ENCODE measurements around the gene L3MBTL2. TPM values are rescaled to one million over a fixed set of nuclear protein-coding genes. Genes with fewer than 3 reads are reported as not detected.

Gene L3MBTL2
- total RNA-seq (2022; extraction: Qiagen RNA extraction; ENCODE audit: low read depth): 16.6 to 19.6 TPM (median 18.0 TPM) in 5 replicates

DNA sequence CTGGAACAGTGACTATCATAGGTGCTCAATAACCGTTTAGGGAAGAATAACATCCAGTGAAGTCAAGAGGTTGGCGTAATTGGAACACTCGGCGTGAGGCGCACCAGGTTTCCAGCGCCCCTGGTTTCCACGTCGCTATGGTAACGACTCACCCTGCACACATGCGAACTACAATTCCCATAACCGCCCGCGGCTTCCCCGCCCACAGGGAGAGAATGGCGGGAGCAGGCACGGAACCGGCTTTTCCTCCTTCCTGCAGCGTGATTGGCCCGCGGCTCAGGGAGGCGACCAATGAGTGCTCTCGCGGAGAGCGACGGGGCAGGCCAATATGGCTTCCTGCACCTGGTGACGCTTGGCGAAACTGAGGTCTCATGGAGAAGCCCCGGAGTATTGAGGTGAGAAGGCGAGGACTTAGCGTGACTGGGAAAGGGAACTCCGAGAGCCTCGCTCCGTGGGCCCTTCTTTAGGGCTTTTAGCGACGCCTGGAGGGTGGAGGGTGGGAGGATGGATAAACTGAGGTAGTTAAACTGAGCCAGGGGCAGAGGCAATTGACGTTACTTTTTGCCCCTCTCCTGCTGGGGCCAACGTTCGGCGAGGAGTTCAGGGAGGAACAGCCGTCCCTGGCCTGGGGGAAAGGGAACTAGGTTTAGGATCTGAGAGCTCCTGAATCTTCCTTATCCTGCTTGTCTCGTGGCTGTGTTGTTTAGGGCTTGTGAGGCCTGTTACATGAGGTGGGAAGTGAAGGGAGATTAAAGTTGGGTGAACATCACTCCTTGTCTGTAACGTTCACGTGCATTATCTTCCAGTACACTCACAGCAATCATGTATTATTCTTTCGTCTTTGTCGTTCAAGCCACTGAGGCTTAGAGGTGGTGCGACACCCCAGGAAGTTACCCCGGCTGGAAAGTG is at the start of gene L3MBTL2:
Gene L3MBTL2, plus strand, starts transcription at position 321 of the 909 bp plus-strand sequence. Its CDS starts 51 bp downstream, at position 372.

DNA sequence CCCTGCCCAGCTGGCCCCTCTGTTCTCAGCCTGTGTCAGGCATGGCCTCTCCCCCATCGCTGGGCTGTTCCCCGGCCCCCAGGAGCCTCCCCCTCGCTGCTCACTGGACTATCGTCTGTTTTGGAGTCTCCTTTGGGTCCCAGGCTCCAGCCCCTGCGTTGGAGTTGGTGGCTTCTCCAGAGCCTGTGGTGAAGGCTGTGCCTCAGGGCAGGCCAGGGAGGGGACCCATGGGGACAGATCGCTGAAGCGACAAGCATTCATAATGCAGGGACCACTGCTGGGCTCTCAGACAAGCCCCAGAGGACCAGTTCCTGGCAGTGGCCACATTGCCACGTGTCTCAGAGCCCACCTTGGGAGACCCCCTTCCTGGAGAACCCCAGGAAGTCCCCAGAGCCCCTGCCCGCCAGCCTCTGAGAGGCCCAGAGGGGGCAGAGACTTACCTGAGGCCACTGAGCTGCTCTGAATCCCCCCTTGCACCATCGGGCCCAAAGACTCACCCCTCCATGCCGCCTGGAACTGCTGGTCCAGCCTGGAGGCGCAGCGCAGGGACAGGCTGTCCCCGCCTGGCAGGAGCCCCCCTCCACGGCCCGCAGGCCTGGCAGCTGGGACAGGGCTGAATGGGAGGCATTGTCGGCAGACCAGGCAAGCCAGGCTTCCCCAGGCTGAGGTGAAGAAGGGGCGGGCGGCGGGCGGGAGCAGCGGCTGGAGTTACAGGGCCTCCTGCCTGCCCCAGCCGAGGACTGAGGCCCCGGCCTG is 35.4 kb downstream of the L3MBTL2 start, which contains the start of gene CHADL:
Gene CHADL, minus strand, starts transcription at position 555 of the 756 bp plus-strand sequence. Its CDS starts 50 bp downstream, at position 505.

Other genes with a start within 250 kb of the L3MBTL2 start
- 17.5 to 24.8 TPM (median 21.0 TPM) in 5 replicates for gene EP300, start 112.7 kb upstream of the L3MBTL2 start, total RNA-seq (2022; extraction: Qiagen RNA extraction; ENCODE audit: low read depth)
- not detected in 5 replicates for gene CHADL, start 35.6 kb downstream of the L3MBTL2 start, total RNA-seq (2022; extraction: Qiagen RNA extraction; ENCODE audit: low read depth)
- gene RANGAP1, start 80.9 kb downstream of the L3MBTL2 start, total RNA-seq (2022; extraction: Qiagen RNA extraction; ENCODE audit: low read depth): 74.9 to 99.7 TPM (median 94.1 TPM) in 5 replicates
- 18.9 to 26.1 TPM (median 23.2 TPM) in 5 replicates for gene ZC3H7B, start 96.2 kb downstream of the L3MBTL2 start, total RNA-seq (2022; extraction: Qiagen RNA extraction; ENCODE audit: low read depth)
- 0.90 to 1.1 TPM (median 1.0 TPM) in 5 replicates for gene TEF, start 176.6 kb downstream of the L3MBTL2 start, total RNA-seq (2022; extraction: Qiagen RNA extraction; ENCODE audit: low read depth)
- 20.1 to 23.4 TPM (median 22.5 TPM) in 5 replicates for gene TOB2, start 241.5 kb downstream of the L3MBTL2 start, total RNA-seq (2022; extraction: Qiagen RNA extraction; ENCODE audit: low read depth)